ES-I3 (cell line): ENCODE measurements around the gene CARHSP1.

Experiments used
- H3K36me3 ChIP-seq: 2 replicates; pipeline ENCODE4 v1.6.1; 2013; ENCODE audit warnings: mild to moderate bottlenecking, low read length, control low read depth, moderate library complexity; ENCODE audit not compliant: insufficient read depth
- H3K4me1 ChIP-seq: 2 replicates; pipeline ENCODE4 v1.6.1; 2013; ENCODE audit warnings: mild to moderate bottlenecking, control low read depth, low read length; ENCODE audit not compliant: insufficient read depth
- H3K9ac ChIP-seq: 2 replicates; pipeline ENCODE4 v1.6.1; 2013; ENCODE audit warnings: low read depth, mild to moderate bottlenecking, low read length, moderate library complexity
- H3K9me3 ChIP-seq: 2 replicates; pipeline ENCODE4 v1.6.1; 2013; ENCODE audit warnings: mild to moderate bottlenecking, low read length, moderate library complexity; ENCODE audit not compliant: control insufficient read depth, insufficient read depth

The CARHSP1 gene

DNA sequence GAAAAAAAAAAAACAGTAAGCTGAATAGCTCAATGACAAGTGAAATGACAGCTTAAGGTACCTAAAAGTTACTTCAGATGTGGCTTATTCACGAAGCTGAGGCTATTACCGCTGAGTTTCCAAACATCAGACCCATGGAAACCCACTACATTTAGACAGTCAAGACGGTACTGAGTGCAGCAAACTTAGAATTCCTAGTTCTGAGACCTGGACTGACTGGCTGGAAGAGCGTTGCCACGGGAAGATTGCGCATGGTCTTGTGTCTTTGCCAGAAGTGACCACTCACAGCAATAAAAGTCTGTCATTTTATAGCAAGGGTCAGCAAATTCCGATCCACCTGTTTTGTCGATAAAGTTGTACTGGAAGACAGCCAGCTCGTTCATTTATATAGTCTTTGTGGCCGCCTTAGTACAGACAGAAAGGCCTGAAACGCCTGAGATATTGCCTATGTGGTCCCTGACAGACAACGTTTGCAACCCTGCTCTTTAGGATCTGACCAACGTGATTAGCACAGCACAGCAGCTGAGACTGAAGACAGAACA is 32.6 kb upstream of the CARHSP1 start:
- Histone ChIP-seq H3K9ac (no peak overlapping the region), H3K36me3 (peaks cover 70% of the 10 kb centered on the region), H3K9me3 (no peaks in the 10 kb centered on the region), H3K4me1 (no peaks in the 10 kb centered on the region)

DNA sequence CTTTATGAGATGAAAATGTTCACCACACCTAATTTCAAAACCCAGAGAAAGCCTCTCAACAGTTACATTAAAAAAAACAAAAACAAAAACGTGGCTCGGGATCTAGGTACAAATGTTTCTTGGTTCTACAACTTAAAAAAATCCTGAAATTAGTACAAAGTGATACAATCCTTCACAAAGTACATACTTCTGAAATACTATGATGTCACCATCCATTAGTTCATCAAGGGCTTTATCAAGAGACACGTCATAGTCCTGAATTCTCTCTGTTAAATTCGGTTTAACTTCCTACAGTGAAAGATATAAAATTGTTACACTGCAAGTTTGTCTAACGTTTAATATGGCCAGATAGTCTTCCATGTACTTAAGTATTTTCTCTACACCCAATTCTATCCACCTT is 31.5 kb upstream of the CARHSP1 start:
- H3K9ac ChIP-seq = no peak overlapping the region
- no peaks in the 10 kb centered on the region for H3K9me3 ChIP-seq
- H3K4me1 ChIP-seq = no peaks in the 10 kb centered on the region
- H3K36me3 ChIP-seq = peaks cover 74% of the 10 kb centered on the region

DNA sequence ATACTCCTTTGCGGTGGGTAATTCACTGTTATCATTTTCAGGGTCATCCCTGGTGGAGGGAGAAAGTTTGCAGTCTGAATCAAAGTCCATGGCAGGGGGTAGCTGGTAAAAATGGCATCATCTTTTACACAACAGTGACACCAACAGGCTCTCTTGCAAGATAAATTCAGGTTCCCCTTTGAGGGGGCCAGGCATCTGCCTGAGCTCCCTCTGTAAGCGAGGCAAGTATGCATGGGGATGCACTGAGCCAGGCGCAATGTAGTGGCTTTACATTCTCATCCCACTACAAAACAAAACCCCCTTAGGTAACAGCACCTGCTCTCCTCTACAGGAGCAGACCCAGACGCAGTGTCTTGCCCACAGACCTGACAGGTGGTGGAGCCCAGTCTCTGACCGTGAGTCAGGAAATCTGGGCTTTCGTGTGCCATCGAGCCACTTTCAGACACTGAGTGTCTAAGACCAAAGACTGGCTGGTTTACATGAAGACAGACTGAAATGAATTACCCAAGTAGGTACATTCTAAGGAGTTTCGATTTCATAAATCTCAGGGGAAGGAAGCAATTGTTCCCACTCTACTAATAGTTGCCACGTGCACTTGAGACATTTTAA is 31.0 kb upstream of the CARHSP1 start:
- no peak overlapping the region for H3K9ac ChIP-seq
- peaks cover 73% of the 10 kb centered on the region for H3K36me3 ChIP-seq

DNA sequence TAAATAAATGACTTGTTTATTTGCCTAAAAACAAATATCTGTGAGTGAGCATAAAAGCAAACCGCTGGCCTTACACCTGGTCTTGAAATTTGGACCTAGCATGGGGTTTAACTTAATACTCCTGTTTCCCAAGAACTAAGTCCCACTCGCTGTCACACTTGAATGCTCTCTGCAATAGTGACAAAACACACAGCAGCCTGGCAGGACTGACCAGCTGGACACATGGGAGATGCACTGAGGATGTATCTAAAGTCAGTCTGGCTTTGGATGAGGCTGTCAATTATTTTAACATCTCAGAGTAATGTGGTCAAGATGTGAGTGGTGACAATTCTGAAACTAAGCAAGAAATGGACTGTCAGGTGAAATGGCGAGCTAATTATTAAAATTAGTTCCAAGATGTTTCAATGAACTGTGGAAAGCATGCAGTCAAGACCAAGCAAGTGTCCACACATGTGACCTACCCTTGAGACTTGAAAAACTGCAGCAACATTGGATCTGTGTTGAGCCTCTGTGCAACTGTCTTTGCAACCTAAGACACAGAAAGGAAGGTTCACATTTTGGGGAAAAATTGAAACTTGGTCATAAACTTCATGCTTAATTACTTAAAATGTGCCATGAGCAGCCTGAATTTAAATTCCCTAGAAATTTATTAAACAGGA is 30.0 kb upstream of the CARHSP1 start:
- peaks cover 73% of the 10 kb centered on the region for H3K36me3 ChIP-seq
- H3K9ac ChIP-seq = no peak overlapping the region

More for the DNA sequence above, 31.0 kb upstream of the CARHSP1 start:
- Histone ChIP-seq H3K4me1 (no peaks in the 10 kb centered on the region), H3K9me3 (no peaks in the 10 kb centered on the region)

DNA sequence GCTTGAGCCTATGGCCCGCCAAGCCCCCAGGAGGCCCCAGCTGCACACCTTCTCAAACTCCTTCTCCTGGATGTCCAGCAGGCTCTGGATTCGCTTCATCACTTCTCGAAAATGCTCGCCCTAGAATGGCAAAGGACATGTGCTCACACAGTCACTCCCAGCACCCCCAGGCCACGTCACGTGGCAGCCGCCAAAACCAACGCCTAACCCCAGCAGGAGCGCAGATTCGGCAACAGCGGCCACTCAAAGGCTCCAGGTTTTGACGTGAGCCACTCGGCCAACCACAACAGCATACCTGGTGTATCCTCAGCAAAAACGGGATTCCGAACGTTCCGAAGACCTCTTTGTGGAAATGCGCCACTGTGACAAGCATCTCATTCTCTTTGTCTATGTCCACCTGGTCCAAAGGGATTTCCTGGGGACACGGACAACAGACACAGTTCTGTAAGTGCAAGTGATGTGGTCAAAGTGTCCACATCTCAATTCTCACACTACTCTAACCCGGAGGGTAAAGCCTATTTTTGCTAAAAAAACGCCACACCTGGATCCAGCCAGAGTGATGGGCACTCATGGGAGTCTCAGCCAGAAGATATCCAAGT is 26.0 kb upstream of the CARHSP1 start:
- H3K9ac ChIP-seq = no peak overlapping the region
- H3K9me3 ChIP-seq = no peaks in the 10 kb centered on the region
- peaks cover 54% of the 10 kb centered on the region for H3K36me3 ChIP-seq
- H3K4me1 ChIP-seq = no peaks in the 10 kb centered on the region

More for the DNA sequence above, 30.0 kb upstream of the CARHSP1 start:
- Histone ChIP-seq H3K4me1 (no peaks in the 10 kb centered on the region), H3K9me3 (no peaks in the 10 kb centered on the region)

DNA sequence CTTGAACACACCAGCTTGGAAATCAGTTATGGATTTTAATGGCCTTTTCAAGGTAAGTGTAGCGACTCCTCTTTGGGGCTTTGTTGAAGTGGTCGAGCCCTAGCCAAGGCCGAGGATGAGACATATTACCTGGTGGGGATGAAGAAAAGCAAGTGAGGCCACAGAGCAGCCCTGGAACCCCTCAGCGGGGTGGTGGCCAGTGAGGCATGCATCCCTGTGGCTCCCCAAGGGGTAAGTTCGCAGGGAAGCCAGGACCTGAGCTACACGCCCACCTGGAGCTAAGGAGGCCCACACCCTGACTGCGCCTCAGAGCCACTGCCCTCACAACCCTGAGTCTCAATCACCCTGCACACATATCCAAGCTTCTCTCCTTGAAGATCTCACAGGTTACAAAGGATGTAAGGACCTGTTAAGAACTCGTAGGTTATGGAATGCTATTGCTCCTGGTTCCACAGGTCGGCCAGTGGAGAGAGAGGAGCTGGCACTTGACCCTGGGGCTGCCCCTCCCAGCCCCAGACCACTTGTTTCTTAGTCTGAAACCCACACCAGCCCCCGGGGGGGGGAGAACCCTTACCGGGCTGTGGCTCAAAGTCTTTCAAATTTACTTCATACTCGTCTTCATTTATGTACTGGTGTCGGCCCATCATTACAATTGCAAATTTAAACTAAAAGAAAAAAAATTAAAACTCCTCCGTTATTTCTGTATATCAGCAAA is 25.3 kb upstream of the CARHSP1 start:
- H3K36me3 ChIP-seq = peaks cover 48% of the 10 kb centered on the region
- H3K9ac ChIP-seq = no peak overlapping the region
- no peaks in the 10 kb centered on the region for H3K9me3 ChIP-seq
- no peaks in the 10 kb centered on the region for H3K4me1 ChIP-seq

DNA sequence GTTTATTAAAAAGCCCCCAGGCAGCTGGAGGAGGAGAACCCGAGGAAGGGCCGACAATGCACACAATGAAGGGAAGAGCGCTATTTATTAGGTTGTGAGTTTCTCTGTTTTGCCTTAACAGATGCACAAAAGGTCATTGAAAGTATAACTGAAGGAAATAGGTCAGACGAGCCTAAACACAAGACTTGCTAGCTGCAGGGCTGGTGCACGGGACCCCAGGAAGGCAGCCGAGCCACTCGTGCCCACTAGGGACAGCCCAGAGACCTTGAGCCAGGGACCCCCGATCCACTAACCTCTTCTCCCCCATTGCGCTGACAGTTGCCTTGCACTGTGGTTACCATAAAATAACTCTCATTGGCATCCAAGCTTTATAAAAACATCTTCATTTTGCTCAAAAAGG is 24.6 kb upstream of the CARHSP1 start:
- peaks cover 41% of the 10 kb centered on the region for H3K36me3 ChIP-seq
- no peak overlapping the region for H3K9ac ChIP-seq
- H3K4me1 ChIP-seq = no peaks in the 10 kb centered on the region
- no peaks in the 10 kb centered on the region for H3K9me3 ChIP-seq

DNA sequence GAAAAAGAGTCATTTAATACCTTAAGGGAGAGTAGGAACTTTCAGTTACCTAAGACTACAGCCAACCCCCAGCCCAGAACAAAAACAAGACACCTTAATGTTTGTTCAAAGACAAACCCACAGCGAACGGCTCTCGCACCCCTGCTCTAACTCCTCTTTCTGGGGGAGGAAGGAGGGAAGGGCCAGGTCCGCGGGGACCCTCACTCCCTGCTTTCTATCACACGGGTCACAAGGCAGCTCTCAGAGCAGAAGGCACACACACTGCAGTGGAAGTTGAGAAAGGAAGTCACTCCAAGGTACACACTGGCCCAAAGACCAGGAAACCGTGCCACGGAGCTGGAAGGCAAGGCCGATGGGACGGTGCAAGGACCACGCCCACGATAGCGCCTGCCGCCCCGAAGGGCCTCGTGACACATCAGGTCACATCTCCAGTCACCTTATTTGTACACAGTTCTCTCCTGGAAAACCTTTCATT is 23.3 kb upstream of the CARHSP1 start:
- peaks cover 32% of the 10 kb centered on the region for H3K36me3 ChIP-seq
- H3K9ac ChIP-seq = no peak overlapping the region
- no peaks in the 10 kb centered on the region for H3K4me1 ChIP-seq
- H3K9me3 ChIP-seq = no peaks in the 10 kb centered on the region

DNA sequence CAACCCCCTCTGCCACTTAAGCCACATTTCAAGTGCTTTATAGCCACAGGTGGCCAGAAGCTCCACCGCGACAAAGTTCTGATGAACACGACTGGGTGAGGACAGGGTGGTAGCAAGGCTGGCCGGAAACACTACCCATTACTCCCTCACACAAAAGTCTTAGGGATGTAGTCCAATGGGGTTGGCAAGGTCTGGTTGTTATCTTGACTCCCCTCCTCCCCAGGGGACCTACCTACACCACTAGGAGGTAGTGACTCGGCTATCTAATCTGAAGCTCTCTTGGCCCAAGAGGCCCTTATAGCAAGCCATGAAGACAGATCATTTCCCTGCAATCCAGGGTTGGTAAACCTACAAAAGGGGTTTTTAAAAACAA is 21.7 kb upstream of the CARHSP1 start:
- H3K9me3 ChIP-seq = no peaks in the 10 kb centered on the region
- no peak overlapping the region for H3K9ac ChIP-seq
- H3K36me3 ChIP-seq = peaks cover 20% of the 10 kb centered on the region
- peaks cover 6% of the 10 kb centered on the region; the same call in 1 of the 2 replicates for H3K4me1 ChIP-seq

DNA sequence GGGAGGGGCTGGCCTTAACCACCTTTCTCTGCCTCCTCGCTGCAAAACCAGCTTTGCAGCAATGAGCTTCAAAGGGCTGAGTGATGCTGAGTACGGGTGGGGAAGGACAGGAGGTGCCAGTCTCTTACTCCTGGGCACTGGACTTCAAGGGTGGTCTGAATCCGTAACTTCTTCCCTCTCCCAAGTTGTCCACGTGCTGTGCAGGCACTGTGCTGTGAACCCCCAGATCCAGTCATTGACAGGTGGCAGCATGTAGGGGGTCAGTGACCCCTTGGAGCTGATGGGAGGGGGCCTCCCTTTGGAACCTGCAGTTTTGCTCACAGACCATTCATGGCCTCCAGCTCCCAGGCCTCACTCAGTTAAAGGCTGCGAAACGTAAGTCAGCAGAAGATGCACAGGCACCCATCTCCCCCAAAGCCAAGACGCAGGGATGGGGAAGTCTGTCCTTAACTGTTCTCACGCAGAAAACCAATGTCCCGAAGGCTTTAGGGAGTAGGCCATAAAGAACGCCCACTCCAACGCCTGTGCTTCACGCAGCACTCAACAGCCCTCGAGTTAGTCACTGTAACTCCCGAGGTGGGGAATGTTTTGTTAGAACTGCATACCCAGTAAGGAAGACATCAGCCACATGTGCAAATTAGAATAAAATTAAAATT is 21.2 kb upstream of the CARHSP1 start:
- Histone ChIP-seq H3K4me1 (peaks cover 6% of the 10 kb centered on the region; the same call in 1 of the 2 replicates), H3K9me3 (no peaks in the 10 kb centered on the region), H3K9ac (no peak overlapping the region), H3K36me3 (peaks cover 16% of the 10 kb centered on the region)

DNA sequence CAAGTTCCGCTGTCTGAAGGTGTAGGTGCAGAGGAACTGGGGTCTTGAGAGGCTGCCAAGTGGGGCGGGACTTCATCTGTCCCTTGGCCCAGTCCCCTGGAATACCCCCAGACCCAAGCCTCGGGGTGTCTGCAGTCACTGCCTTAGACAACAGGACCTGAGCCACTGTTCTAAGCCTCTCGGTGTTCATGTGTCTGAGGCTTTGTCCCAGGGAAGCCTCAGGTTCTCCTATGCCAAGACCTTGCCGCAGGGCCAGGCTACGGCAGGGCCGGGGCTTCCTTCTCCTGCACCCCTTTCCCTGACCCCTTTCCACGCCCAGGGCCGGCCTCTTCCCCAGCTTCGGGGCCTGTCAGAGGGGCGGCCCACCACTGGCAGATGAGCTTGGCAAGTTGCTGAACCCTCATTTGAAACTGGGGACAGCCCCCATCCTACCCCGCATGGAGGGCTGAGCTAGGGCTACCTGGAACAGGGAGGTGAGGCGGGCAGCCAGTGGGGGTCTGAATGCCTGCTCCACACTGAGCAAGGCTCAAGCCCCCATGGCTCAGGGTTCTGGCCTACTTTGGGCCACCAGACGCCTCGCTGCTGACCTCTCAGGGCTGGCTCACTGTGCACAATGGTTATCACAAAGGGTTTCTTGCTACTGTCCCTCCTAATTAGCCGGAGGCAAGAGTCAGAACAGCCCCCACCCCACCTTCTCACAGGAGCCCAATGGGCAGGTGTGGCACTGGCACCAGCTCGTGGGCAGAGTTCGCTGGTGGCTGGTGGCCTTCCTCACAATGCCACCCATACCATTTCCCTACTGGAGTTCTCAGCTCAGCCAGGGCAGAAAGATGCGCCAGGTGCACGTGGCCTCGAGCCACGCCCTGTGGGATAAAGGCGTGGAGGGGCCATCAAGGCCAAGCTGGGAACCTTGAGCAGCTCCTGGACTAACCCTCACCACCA is 20.4 kb upstream of the CARHSP1 start:
- Histone ChIP-seq H3K9ac (no peak overlapping the region), H3K9me3 (no peaks in the 10 kb centered on the region), H3K4me1 (peaks cover 6% of the 10 kb centered on the region; the same call in 1 of the 2 replicates), H3K36me3 (peaks cover 11% of the 10 kb centered on the region)

DNA sequence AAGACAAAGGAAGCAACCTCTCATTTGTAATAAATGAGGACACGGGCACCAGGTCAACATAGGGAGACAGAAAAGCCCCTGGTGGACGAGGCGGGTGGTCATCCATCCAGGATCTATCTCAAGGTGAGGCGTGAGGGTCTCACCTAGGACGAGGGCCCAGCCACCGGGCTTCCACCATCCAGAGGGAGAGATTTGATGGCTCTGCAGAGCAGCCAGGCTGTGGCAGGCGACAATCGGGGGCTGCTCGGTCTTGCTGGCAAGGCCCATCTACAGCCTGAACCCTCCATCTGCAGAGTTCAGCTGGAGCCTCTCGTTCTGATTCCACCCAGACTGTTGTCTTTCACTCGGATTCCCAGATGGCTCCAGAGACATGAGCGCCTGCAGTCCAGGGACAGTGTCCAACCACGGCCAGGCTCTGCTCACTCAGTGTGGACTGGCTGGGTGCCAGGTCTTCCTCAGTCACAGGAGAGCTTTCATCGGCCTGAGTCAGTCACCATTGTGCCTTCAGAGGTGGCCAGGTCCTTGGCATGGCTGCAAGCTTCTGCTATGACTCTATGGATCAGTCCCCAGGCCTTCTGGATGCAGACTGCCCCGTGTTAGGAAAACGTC is 19.2 kb upstream of the CARHSP1 start:
- Histone ChIP-seq H3K9me3 (no peaks in the 10 kb centered on the region), H3K4me1 (peaks cover 6% of the 10 kb centered on the region; the same call in 1 of the 2 replicates), H3K36me3 (peaks cover under 1% of the 10 kb centered on the region), H3K9ac (no peak overlapping the region)

DNA sequence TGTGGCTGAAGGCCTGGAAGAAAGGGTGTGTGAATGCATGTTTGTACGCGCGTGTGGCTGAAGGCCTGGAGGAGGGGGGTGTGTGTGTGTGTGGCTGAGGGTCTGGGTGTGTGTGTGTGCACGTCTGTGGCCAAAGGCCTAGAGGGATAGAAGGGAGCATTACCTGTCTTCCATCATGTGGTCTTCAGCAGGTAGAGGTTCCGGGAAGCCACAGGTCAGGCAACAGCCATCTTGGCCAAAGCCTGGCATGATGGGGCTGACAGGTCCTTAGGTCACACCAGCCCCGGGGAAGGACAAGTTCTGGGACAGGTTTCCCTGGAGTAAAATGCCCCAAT is 18.6 kb upstream of the CARHSP1 start:
- Histone ChIP-seq H3K4me1 (peaks cover 6% of the 10 kb centered on the region; the same call in 1 of the 2 replicates), H3K9ac (no peak overlapping the region), H3K36me3 (no peaks in the 10 kb centered on the region; the same call in none of the 2 replicates), H3K9me3 (no peaks in the 10 kb centered on the region)
